Renal cortex interstitium (tissue), 11 donors: ENCODE results near the gene OR6C76. TPM values are rescaled to one million over a fixed set of nuclear protein-coding genes. Genes with fewer than 3 reads are reported as not detected.
"Not testable (repeated sequence)": the region's sequence is repeated elsewhere in the genome, so short reads cannot be mapped to it uniquely, and the experiment has no call there.

Experiments used
- DNase-seq, 11 donors: peaks; one replicate each; pipeline ENCODE4 v3.0.0-alpha.2; 2013; ENCODE audit warnings: low read depth in 9 of 11, low spot score in 4 of 11; ENCODE audit errors: extremely low read depth in 1 of 11
- polyA plus RNA-seq, 3 donors: library from polyadenylated mRNA; unstranded; fragments of 120-200 nt; gene quantifications; one replicate each; pipeline ENCODE4 v1.2.1, GENCODE V29; 2013; ENCODE audit not compliant: insufficient read length in 3 of 3

The OR6C76 gene
- polyA plus RNA-seq, 3 donors: not detected

DNA sequence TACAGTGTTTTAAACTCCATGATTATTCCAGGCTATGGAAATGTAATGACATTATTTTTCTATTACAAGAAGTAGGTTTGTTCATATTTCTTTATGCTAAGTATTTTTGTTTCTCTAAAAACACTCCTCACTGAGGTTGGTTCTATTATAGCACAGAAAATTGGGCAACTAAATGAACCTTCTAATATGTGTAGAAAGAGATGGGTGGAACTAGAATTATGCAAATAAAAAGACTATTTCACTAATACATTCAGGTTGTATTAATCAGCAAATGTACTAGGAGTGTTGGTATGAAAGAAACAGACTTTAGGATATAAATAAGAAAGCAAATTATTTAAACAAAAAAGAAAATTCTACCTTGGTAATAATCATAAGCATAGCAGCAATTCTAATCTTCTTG lies 22.8 kb downstream of the OR6C76 start:
- no peak for DNase-seq

- DNase-seq: not testable (repeated sequence)
These were observed 38.9 kb downstream of the OR6C76 start for GRCh38 chr12:55464926-55465325.

- DNase-seq: no peak
These were observed 41.8 kb downstream of the OR6C76 start for GRCh38 chr12:55467836-55468235.

DNA sequence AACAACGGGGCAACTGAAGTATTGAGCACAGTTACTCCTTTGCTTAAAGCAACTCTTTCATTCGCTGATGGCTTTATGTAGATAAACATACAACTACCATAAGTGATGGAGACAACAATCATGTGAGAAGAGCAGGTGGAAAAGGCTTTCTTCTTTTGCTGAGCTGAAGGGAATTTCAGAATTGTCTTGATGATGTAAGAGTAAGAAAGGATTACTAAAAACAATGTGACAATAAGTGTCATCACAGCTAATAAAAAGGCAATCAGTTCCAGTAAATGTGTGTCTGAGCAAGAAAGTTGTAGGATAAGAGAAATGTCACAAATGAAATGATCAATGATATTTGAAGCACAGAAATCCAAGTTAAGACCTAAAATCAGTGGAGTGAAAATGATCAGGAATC lies 43.2 kb downstream of the OR6C76 start:
- no peak for DNase-seq

- no peak for DNase-seq
These were observed 44.2 kb downstream of the OR6C76 start, which contains the start of gene OR6C70 for GRCh38 chr12:55470088-55470829. OR6C70 (minus strand) TSS chr12:55470138; CDS start chr12:55470138, 0 bp downstream.

GRCh38 chr12:55472264-55472663 lies 46.2 kb downstream of the OR6C76 start:
- DNase-seq: no peak

Other genes with a start within 250 kb of the OR6C76 start
- gene OR10A7, start 205.2 kb upstream of the OR6C76 start, polyA plus RNA-seq: not detected
- not detected for gene OR6C74, start 181.6 kb upstream of the OR6C76 start, polyA plus RNA-seq
- gene OR6C6, start 129.7 kb upstream of the OR6C76 start, polyA plus RNA-seq: not detected
- gene OR6C1, start 111.9 kb upstream of the OR6C76 start, polyA plus RNA-seq: not detected
- not detected for gene OR6C3, start 95.5 kb upstream of the OR6C76 start, polyA plus RNA-seq
- under 1 TPM in 1 of 3 donors, not detected in 2; 0.11 TPM for gene OR6C75, start 63.3 kb upstream of the OR6C76 start, polyA plus RNA-seq
- gene OR6C65, start 25.7 kb upstream of the OR6C76 start, polyA plus RNA-seq: not detected
- gene OR6C2, start 17.8 kb downstream of the OR6C76 start, polyA plus RNA-seq: not detected
- not detected for gene OR6C70, start 43.9 kb downstream of the OR6C76 start, polyA plus RNA-seq
- not detected for gene OR6C68, start 66.1 kb downstream of the OR6C76 start, polyA plus RNA-seq
- gene OR6C4, start 123.3 kb downstream of the OR6C76 start, polyA plus RNA-seq: not detected
- not detected for gene OR2AP1, start 146.2 kb downstream of the OR6C76 start, polyA plus RNA-seq
- not detected for gene OR10P1, start 210.6 kb downstream of the OR6C76 start, polyA plus RNA-seq